ENCODE data around the gene TMPRSS13. TPM values are rescaled to one million over a fixed set of nuclear protein-coding genes. Genes with fewer than 3 reads are reported as not detected.

The TMPRSS13 gene
- total and polyA plus RNA-seq, 8 donors, result 0.19 to 3.8 (median 1.2) TPM; not detected in 3

GRCh38 chr11:117851852-117852251 is 77.3 kb downstream of the TMPRSS13 start:
- peak overlapping the region in 1 of 5 donors; percentile 21 for H3K27ac ChIP-seq
- intact Hi-C loops (cut with DNase I; ENCODE audit: low total_unique reads), result no loop called here
- H3K4me3 ChIP-seq, result no peak overlapping the region
- TF ChIP-seq CTCF (IDR thresholded peaks at IDR 0.05) (no peak), POLR2AphosphoS5 (IDR thresholded peaks at IDR 0.05) (no peak), POLR2A (IDR thresholded peaks at IDR 0.05) (no peak), EP300 (IDR thresholded peaks at IDR 0.05) (no peak)
- WGBS, 5 donors, result 36 to 63% (median 48%) methylated on average over 3 of the region's 3 CpGs
- peak; percentile 13 to 47 for DNase-seq
- peaks cover 0 to 21% (median 0%) of the 10 kb centered on the region in 4 donors for H3K4me1 ChIP-seq
- H3K9me3 ChIP-seq, result peaks cover 0 to 18% (median 7%) of the 10 kb centered on the region in 4 donors
- no peaks in the 10 kb centered on the region for H3K36me3 ChIP-seq
- H3K27me3 ChIP-seq, result peaks cover 0 to 3% (median 0%) of the 10 kb centered on the region in 3 donors

DNA sequence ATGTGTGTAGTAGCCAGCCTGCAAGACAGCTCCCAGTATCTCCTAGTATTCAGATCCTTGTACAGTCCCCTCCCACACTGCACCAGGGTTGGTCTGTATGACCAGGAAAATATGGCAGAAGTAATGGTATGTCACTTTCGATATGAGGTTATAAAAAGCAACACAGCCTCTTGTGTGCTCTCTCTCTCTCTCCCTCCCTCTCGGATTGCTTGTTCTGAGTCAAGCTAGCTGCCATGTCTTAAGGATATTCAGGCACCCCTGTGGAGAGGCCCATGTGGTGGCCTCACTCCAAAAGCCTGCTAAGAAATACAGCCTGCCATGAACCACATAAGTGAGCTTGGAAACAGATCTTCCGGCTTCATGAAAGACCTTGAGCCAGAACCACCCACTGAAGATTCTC is 78.1 kb downstream of the TMPRSS13 start:
- peaks cover 0 to 15% (median 0%) of the 10 kb centered on the region in 4 donors for H3K4me1 ChIP-seq
- intact Hi-C loops (cut with DNase I; ENCODE audit: low total_unique reads), result no loop called here
- H3K27me3 ChIP-seq, result peaks cover 0 to 3% (median 0%) of the 10 kb centered on the region in 3 donors
- H3K27ac ChIP-seq, result peak overlapping the region in 1 of 5 donors; percentile 21
- no peaks in the 10 kb centered on the region for H3K36me3 ChIP-seq
- no peak for TF ChIP-seq EP300 (IDR thresholded peaks at IDR 0.05)
- no peak for TF ChIP-seq POLR2A (IDR thresholded peaks at IDR 0.05)
- TF ChIP-seq POLR2AphosphoS5 (IDR thresholded peaks at IDR 0.05), result no peak
- TF ChIP-seq CTCF (IDR thresholded peaks at IDR 0.05), result no peak
- H3K9me3 ChIP-seq, result peaks cover 0 to 18% (median 7%) of the 10 kb centered on the region in 4 donors
- H3K4me3 ChIP-seq, result no peak overlapping the region
- 60 to 69% (median 68%) methylated on average over 3 of the region's 3 CpGs for WGBS, 5 donors
- DNase-seq, result peak in 1 of 2 donors; percentile 69

Other genes with a start within 250 kb of the TMPRSS13 start
- gene DSCAML1, start 132.2 kb downstream of the TMPRSS13 start, total RNA-seq, result 1 to 10 TPM in 2 of 5 donors, under 1 TPM in 3; 0.14 to 2.9 (median 0.45) TPM
- under 1 TPM; 0.08 to 0.75 (median 0.46) TPM for gene DSCAML1, start 132.2 kb downstream of the TMPRSS13 start, polyA plus RNA-seq
- gene FXYD2, start 104.7 kb downstream of the TMPRSS13 start, total RNA-seq, result 1 to 10 TPM in 1 of 5 donors, under 1 TPM in 1, not detected in 3; 0.45 to 7.0 TPM
- 1 to 10 TPM; 1.0 to 7.8 (median 4.0) TPM for gene FXYD2, start 104.7 kb downstream of the TMPRSS13 start, polyA plus RNA-seq
- gene FXYD6, start 52.7 kb downstream of the TMPRSS13 start, total RNA-seq, result 100 to 1,000 TPM in 1 of 5 donors, 10 to 100 TPM in 4; 12.7 to 187 (median 47.0) TPM
- 10 to 100 TPM; 22.5 to 39.4 (median 25.6) TPM for gene FXYD6, start 52.7 kb downstream of the TMPRSS13 start, polyA plus RNA-seq
- gene IL10RA, start 57.0 kb upstream of the TMPRSS13 start, total RNA-seq, result 100 to 1,000 TPM in 1 of 5 donors, 10 to 100 TPM in 3, 1 to 10 TPM in 1; 5.4 to 190 (median 18.7) TPM
- 1 to 10 TPM; 2.1 to 4.2 (median 3.2) TPM for gene IL10RA, start 57.0 kb upstream of the TMPRSS13 start, polyA plus RNA-seq
- 100 to 1,000 TPM in 1 of 5 donors, 10 to 100 TPM in 2, 1 to 10 TPM in 2; 4.7 to 498 (median 28.1) TPM for gene TMPRSS4, start 147.7 kb upstream of the TMPRSS13 start, total RNA-seq
- 10 to 100 TPM in 1 of 3 donors, 1 to 10 TPM in 2; 7.0 to 84.7 (median 8.1) TPM for gene TMPRSS4, start 147.7 kb upstream of the TMPRSS13 start, polyA plus RNA-seq
- gene SMIM35, start 157.6 kb upstream of the TMPRSS13 start, total RNA-seq, result not detected
- under 1 TPM in 1 of 3 donors, not detected in 2; 0.03 TPM for gene SMIM35, start 157.6 kb upstream of the TMPRSS13 start, polyA plus RNA-seq
- 1 to 10 TPM in 2 of 5 donors, not detected in 3; 2.2 to 3.6 TPM for gene SCN4B, start 223.4 kb upstream of the TMPRSS13 start, total RNA-seq
- 1 to 10 TPM in 2 of 3 donors, under 1 TPM in 1; 0.75 to 1.6 (median 1.2) TPM for gene SCN4B, start 223.4 kb upstream of the TMPRSS13 start, polyA plus RNA-seq
- under 1 TPM in 2 of 5 donors, not detected in 3; 0.29 to 0.92 TPM for gene SCN2B, start 247.2 kb upstream of the TMPRSS13 start, total RNA-seq
- gene SCN2B, start 247.2 kb upstream of the TMPRSS13 start, polyA plus RNA-seq, result under 1 TPM; 0.12 to 0.46 (median 0.23) TPM